IPS-18a (cell line): ENCODE measurements around the gene SRSF4.
A peak's percentile ranks its signal among the peaks of the same experiment; 100 is the strongest.
"Not testable (repeated sequence)": the region's sequence is repeated elsewhere in the genome, so short reads cannot be mapped to it uniquely, and the experiment has no call there.

Source experiments
- H3K27ac ChIP-seq: one replicate; pipeline ENCODE4 v1.5.1; 2013; ENCODE audit warnings: low read length
- H3K27me3 ChIP-seq: one replicate; pipeline ENCODE4 v1.6.1; 2013; ENCODE audit warnings: mild to moderate bottlenecking, low read length; ENCODE audit not compliant: control insufficient read depth, insufficient read depth
- H3K36me3 ChIP-seq: one replicate; pipeline ENCODE4 v1.6.1; 2013; ENCODE audit warnings: low read depth, low read length; ENCODE audit not compliant: control insufficient read depth
- H3K4me1 ChIP-seq: one replicate; pipeline ENCODE4 v1.6.1; 2013; ENCODE audit warnings: low read depth, low read length; ENCODE audit not compliant: control insufficient read depth
- H3K4me3 ChIP-seq: one replicate; pipeline ENCODE4 v1.5.1; 2013; ENCODE audit warnings: low read length
- H3K9ac ChIP-seq: one replicate; pipeline ENCODE4 v1.6.1; 2013; ENCODE audit warnings: mild to moderate bottlenecking, low read length, moderate library complexity
- H3K9me3 ChIP-seq: one replicate; pipeline ENCODE4 v1.6.1; 2013; ENCODE audit warnings: low read depth, low read length; ENCODE audit not compliant: control insufficient read depth

SRSF4 gene

DNA sequence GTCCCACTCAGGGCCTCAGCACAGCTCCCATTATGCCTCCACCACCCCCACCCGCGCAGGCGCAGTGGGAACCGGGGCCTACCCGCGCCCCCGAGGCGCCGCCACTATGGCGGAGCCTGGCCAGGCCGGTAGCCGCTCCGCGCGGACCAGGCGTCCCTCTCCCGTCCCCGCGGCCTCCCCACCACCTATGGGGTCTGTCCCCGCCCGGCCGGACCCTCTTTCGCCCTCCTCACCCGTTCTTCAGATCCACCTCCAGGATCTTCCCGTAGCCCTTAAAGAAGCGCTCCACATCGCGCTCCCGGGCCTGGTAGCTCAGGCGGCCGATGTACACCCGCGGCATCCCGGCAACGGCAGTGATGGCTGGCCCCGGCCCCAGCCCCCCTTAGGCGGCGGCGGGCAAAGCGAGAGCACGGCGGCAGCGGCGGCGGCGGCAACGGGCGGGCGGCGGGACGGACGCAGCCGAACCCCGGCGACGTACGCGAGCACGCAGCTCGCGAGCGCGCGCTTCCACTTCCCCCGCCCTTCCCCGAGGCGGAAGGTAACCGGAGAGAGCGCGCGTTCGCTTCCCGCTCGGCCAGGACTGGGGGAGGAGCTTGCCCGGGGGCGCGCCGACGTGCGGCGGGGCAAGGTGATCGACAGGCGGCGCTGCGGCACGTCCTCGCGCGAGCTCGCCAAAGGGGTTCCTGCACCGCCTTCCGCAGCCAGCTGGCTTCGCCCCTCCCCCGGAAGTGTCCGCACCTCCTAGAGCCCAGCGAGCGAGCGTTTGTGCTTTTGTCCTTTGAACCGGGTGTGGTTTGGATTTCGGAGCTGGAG is at the start of gene SRSF4:
Gene SRSF4 (minus strand): TSS at position 488 of the 813 bp plus-strand sequence. CDS start 148 bp downstream, at position 340.
- Histone ChIP-seq H3K27me3 (no peaks in the 10 kb centered on the region), H3K27ac (peak within 1 kb of the TSS; percentile 78), H3K36me3 (peaks cover 20% of the 10 kb centered on the region), H3K4me3 (peak within 1 kb of the TSS; percentile 93), H3K9ac (peak within 1 kb of the TSS; percentile 98), H3K4me1 (peaks cover 30% of the 10 kb centered on the region), H3K9me3 (no peaks in the 10 kb centered on the region)

DNA sequence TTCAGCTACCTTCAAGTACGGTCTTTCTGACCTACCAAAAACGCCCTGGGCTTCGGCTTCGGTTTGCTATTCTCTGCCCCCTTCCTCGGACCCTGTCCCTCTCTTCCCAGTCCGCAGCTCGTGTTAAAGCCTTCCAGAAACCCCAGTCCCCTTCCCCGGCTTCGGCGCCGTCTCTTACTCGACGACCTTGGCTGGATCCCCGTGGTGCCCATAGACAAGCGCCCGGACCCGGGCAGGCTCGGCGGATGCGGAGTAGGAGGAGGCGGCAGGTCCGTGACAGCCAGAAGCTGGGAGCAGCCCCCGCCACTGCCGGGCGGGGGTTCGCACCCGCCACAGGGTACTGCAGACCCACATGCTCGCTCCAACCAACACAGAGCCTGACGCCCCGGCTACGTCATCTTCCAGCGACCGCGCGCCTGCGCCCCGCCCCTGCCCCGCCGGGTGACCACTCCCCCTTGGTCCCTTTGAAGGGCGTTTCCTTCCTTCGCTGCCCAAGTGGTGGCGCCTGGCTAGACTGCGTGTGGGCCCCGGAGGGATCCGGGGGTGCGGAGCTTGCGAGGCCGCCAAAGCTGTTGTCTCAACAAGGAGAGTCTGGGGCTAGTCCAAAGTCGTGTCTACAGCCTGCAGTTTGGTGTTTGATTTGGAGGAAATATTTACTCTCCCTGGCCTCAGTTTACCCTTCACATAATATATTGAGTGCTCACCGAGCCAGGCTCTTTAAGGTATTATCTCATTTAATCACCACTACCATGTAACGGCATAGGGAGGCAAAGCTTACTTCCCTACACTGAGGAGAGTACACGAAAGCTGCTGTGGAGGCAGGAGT is 49.1 kb upstream of the SRSF4 start, which contains the start of gene MECR:
Gene MECR (minus strand): TSS at position 382 of the 826 bp plus-strand sequence. CDS start 28 bp downstream, at position 354.
- Histone ChIP-seq H3K27me3 (peaks cover 5% of the 10 kb centered on the region), H3K4me3 (peak within 1 kb of the TSS; percentile 97), H3K9me3 (no peaks in the 10 kb centered on the region), H3K4me1 (peaks cover 8% of the 10 kb centered on the region), H3K9ac (peak within 1 kb of the TSS; percentile 83), H3K36me3 (no peaks in the 10 kb centered on the region), H3K27ac (peak within 1 kb of the TSS; percentile 59)

DNA sequence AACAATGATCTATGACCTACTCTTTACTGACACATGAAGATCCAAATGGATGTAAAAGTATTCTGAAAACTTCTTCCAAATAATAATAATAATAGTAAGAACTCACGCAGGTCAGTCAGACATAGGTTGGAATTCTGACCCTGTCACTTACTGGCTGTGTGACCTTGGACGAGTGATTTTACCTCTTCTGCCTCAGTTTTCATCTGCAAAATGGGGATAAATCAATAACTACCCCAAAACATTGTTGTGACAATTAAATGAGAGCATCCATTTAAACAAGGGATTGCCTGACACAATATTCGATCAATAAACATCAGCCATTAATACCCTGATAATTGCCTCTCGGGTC is 48.5 kb upstream of the SRSF4 start:
- Histone ChIP-seq H3K4me3 (peak overlapping the region; percentile 97), H3K9me3 (no peaks in the 10 kb centered on the region), H3K36me3 (no peaks in the 10 kb centered on the region), H3K27ac (peak overlapping the region; percentile 59), H3K27me3 (no peaks in the 10 kb centered on the region), H3K4me1 (peaks cover 8% of the 10 kb centered on the region), H3K9ac (peak overlapping the region; percentile 83)

DNA sequence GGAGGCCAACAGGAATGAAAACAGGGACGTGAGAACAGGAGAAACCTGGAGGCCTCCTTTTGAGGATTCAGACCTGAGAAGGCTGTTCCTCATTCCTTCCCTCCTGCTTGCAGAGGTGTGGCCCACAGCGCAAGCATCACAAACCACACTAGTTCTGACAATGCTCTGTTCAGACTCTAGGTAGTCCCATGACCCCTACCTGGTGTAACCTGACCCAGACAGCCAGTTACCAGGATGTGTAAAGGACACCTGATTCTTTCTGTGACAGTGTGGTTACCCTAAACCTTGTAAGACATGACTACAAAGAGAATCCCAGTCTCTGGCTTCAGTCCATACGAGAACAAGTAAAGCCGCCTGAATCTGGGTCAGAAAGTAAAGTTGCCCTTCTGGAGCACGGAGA is 45.8 kb upstream of the SRSF4 start:
- Histone ChIP-seq H3K9me3 (no peaks in the 10 kb centered on the region), H3K27ac (no peak overlapping the region)

DNA sequence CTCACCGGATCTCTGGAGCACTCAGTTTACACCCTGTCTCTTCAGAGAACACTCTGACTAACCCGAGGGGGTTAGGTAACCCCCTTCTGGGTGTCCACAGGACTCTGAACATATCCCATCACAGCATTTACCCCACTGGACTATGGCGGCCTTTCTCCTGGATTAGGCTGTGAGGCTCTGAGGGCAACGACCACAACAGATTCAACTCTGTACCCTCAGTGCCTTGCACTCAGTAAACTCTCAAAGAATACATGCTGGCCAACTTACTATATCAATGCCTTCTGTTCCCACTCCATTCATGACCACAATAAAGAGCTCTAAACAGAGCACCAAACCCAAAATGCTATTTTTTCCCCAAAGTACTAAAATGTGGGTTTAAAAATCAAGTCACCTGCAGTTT is 43.7 kb upstream of the SRSF4 start:
- peaks cover 8% of the 10 kb centered on the region for H3K4me1 ChIP-seq
- H3K27ac ChIP-seq, result no peak overlapping the region
- no peak overlapping the region for H3K4me3 ChIP-seq
- H3K27me3 ChIP-seq, result no peaks in the 10 kb centered on the region
- H3K36me3 ChIP-seq, result peaks cover 4% of the 10 kb centered on the region
- no peak overlapping the region for H3K9ac ChIP-seq
- H3K9me3 ChIP-seq, result no peaks in the 10 kb centered on the region

More for the DNA sequence above, 45.8 kb upstream of the SRSF4 start:
- Histone ChIP-seq H3K9ac (no peak overlapping the region), H3K36me3 (no peaks in the 10 kb centered on the region), H3K27me3 (no peaks in the 10 kb centered on the region), H3K4me3 (no peak overlapping the region), H3K4me1 (peaks cover 8% of the 10 kb centered on the region)

DNA sequence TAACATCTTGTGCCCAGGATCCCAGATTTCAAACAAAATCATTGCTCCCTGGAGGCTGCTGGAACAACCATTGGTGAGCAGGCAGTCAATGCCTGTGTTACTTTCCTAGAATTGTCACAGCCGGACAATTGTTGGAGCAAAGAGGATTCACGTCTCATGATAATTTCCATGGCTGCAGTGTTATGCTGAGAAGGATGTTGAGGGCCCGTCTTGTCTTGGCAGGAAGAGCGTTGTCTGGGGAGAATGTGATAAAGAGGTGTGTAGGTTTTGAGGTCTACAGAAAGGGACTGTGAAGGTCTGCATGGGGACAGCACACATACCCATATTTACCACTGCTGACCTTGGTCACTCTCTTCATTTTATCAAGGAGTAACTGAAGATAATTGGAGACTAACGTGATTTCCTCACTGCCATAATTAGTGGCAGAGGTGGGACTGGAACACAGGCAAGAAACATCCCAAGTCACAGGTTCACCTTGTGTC is 42.7 kb upstream of the SRSF4 start:
- Histone ChIP-seq H3K9ac (no peak overlapping the region), H3K9me3 (no peaks in the 10 kb centered on the region), H3K4me1 (no peaks in the 10 kb centered on the region), H3K27me3 (no peaks in the 10 kb centered on the region), H3K4me3 (no peak overlapping the region), H3K36me3 (peaks cover 6% of the 10 kb centered on the region), H3K27ac (no peak overlapping the region)

DNA sequence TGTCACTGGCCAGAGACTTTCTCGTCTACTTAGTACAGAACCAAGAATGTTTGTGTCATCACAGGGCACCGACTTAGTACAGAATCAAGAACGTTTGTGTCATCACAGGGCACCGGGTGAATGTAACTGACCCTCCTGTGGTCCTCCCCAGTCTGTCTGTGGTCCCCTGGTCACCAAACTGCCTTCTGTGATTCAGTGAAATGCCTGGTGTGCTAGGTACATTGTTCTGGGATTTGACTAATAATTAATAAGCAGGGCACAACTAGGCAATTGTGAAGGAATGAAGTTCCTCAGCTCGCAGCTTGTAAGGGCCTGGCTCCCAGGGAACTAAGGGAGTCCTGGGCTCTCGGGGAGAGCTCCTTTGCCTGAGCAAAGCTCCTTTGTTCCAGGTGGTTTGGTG is 41.8 kb upstream of the SRSF4 start:
- H3K4me1 ChIP-seq, result no peaks in the 10 kb centered on the region
- H3K27me3 ChIP-seq, result no peaks in the 10 kb centered on the region
- H3K36me3 ChIP-seq, result peaks cover 6% of the 10 kb centered on the region
- no peak overlapping the region for H3K27ac ChIP-seq
- H3K9ac ChIP-seq, result no peak overlapping the region
- no peaks in the 10 kb centered on the region for H3K9me3 ChIP-seq
- H3K4me3 ChIP-seq, result no peak overlapping the region

DNA sequence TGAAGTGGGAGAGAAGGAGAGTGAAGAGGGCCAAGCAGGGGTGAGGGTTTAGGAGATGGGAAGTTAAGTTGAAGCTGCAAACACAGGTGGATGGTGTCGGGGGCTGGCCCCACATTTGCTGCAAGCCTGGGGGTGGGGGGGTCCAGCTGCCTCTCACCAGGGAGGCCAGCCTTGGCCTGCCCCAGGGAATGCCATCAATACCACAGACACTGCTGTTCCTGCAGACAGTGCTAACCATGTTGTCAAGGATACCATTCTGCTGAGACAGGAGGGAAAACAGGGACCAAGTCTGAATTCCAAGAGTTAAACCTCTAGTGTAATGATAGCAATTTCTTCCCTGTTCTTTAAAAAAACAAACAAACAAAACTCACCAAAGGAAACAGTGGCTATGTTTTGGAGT is 41.0 kb upstream of the SRSF4 start:
- Histone ChIP-seq H3K36me3 (peaks cover 6% of the 10 kb centered on the region), H3K4me3 (no peak overlapping the region), H3K9me3 (no peaks in the 10 kb centered on the region)

DNA sequence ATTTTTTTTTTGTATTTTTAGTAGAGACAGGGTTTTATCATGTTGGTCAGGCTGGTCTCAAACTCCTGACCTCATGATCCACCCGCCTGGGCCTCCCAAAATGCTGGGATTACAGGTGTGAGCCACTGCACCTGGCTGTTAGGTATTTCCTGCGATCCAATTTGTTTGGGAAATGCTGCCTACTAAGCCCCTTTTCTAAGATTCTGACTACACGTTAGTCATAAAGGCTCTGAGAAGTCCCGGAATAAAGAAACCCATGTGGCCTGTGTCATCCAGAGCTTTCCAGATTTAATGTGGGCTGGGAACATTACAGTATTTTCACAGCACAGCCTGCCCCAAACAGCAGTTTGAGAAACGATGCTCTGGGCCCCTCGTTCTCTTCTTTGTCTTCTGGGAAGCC is 40.6 kb upstream of the SRSF4 start:
- H3K9ac ChIP-seq, H3K4me1 ChIP-seq, H3K4me3 ChIP-seq, H3K27me3 ChIP-seq, H3K36me3 ChIP-seq, H3K27ac ChIP-seq, H3K9me3 ChIP-seq: not testable (repeated sequence)

More for the DNA sequence above, 41.0 kb upstream of the SRSF4 start:
- Histone ChIP-seq H3K27ac (no peak overlapping the region), H3K9ac (no peak overlapping the region), H3K4me1 (no peaks in the 10 kb centered on the region), H3K27me3 (no peaks in the 10 kb centered on the region)

DNA sequence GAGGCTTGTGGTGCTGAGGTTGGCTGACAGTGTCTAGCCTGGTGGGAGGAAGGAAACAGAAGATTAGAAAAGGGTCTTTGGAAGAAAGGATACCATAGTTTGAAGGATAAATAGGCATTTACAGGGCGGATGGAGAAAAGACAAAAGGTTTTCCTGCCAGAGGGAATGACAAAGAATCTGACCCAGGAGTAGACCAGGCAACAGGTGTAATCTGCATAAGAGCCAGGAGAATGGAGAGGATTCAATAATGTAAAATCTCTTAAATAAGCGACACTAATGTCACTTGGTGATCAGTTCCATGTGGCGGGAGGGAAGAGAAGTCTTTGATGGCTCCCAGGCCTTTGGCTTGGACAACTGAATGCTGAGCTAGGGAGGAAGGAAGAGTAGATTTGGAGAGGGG is 39.6 kb upstream of the SRSF4 start:
- Histone ChIP-seq H3K27ac (no peak overlapping the region), H3K27me3 (no peaks in the 10 kb centered on the region), H3K4me3 (no peak overlapping the region), H3K4me1 (no peaks in the 10 kb centered on the region), H3K9me3 (no peaks in the 10 kb centered on the region), H3K36me3 (peaks cover 6% of the 10 kb centered on the region), H3K9ac (no peak overlapping the region)

DNA sequence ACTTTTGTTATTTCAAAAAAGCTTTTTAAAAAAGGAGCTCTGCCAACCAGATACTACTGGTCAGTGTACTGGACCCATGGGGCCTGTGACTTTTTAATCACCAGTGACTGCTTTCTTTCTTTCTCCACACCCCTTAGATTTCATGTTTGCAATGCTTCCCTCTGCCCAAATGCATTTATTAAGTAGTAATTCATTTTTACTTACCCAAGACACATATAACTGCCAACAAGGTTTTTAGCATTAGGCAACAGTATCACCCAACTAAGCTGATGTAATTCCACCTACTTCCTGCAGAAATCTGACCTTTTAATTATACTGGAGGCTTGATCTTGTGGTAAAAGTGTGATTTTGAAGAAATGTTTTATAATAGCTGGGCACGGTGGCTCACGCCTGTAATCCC is 36.5 kb upstream of the SRSF4 start:
- H3K9ac ChIP-seq, result no peak overlapping the region
- H3K27me3 ChIP-seq, result no peaks in the 10 kb centered on the region
- H3K36me3 ChIP-seq, result peaks cover 20% of the 10 kb centered on the region
- no peaks in the 10 kb centered on the region for H3K9me3 ChIP-seq
- H3K4me1 ChIP-seq, result no peaks in the 10 kb centered on the region
- H3K4me3 ChIP-seq, result no peak overlapping the region
- no peak overlapping the region for H3K27ac ChIP-seq
